AML-193 (cell line): Measurements from ENCODE around the gene PRLR.

Experiments
- DNase-seq, 2 experiments: peaks; one replicate each; lab custom pipeline; 2025; lab: John Stamatoyannopoulos, UW

PRLR gene

DNA sequence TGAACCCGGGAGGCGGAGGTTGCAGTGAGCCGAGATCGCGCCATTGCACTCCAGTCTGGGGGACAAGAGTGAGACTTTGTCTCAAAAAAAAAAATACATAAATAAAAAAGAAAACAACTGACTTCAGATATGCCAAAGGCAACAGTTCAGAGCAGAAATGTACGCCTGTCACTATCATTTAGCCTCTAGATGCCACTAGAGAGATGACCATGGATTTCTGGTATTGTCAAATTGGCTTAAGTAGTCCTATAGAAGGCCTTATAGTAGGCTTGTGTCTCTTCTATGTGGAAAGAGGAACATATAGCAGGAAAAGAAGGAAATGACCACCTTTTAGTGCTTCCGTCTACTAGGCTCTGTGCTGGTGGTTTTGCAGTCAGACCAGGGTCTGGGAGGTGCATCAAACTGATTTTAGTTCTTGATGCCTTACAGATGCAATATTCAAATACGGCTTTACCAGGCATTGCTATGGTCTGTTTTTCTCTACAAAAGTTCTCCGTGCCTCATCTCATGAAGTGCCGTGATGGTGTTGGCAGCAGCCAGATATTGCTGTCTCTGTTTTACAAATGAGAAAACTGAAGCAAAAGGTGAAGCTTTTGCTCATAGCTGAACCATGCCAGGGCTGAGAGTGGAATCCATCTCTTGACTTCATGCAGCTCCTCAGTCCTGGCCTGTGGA is 199.7 kb downstream of the PRLR start:
- DNase-seq: peak; percentile 11 to 16

GRCh38 chr5:35029333-35029732 is 201.0 kb downstream of the PRLR start:
- no peak for DNase-seq

DNA sequence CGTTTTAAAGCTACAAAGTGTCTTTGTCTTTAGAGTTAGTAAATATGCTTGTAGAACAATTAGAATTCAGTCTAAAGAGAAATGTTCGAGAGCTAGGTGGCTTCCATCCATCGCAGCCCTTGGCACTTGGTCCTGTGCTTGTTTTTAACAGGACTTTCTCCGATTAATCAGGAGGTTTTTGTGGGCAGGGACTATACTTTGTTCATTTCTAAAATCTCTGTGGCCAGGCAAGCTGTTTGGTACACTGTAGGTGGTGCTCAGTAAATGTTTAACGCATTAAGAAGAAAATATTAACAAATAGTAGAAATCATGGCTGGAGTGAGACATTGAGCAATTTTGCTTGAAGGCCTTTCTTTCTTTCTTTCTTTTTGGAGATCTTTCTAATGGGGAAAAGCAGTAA is 203.3 kb downstream of the PRLR start:
- no peak for DNase-seq

- DNase-seq: no peak
These were observed 203.9 kb downstream of the PRLR start for GRCh38 chr5:35026280-35026840.

DNA sequence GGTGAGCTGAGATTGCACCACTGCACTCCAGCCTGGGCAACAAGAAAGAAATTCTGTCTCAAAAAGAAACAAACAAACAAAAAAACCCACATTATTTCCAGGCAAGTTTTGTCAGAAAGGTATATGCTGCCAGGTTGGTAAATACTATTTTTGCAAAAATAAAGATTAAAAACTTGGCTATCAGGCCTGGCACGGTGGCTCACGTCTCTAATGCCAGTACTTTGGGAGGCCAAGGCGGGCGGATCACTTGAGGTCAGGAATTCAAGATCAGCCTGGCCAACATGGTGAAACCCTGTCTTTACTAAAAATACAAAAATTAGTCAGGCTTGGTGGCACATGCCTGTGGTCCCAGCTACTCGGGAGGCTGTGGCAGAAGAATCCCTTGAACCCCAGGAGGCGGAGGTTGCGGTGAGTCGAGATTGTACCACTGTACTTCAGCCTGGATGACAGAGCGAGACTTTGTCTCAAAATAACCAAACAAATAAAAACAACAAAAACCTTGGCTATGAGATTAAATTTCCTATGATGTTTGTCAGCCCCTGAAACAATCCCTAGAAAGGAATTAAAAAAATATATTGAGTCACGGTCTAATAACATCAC is 205.3 kb downstream of the PRLR start:
- no peak for DNase-seq

DNA sequence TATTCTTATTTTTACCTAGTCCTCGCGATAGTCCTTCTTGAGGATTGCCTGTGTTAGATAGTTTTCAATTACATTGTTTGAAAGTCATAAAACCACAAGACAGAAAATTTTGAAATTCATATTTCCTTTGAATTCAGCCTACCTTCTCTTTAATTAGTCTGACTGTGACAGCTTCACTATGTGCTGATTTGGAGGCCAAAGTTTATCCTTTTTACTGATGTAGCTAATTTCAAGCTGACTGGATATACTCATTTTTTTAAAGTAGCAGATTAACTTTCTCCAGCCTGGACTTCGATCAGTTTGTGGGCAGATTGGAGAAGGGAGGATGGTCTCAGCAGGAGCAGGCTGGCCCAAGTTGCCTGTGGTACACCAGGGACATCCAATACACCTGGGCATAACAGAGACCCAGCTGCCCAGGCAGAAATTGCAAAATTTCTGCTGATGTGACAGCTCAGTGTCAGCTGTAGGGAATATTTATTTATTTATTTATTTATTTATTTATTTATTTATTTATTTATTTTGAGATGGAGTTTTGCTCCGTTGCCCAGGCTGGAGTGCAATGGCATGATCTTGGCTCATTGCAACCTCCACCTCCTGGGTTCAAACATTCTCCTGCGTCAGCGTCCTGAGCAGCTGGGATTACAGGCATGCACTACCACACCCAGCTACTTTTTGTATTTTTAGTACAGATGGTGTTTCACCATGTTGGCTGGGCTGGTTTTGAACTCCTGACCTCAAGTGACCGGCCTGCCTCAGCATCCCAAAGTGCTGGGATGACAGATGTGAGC is 206.7 kb downstream of the PRLR start:
- no peak for DNase-seq

GRCh38 chr5:35016174-35017051 is 213.9 kb downstream of the PRLR start:
- DNase-seq: no peak

GRCh38 chr5:35015063-35015462 is 215.2 kb downstream of the PRLR start:
- no peak for DNase-seq

GRCh38 chr5:35012796-35013195 is 217.5 kb downstream of the PRLR start:
- DNase-seq: no peak

- DNase-seq: no peak
These were observed 217.9 kb downstream of the PRLR start for GRCh38 chr5:35012365-35012764.

- DNase-seq: no peak
These were observed 219.6 kb downstream of the PRLR start for GRCh38 chr5:35010676-35011075.

GRCh38 chr5:35009657-35010056 is 220.6 kb downstream of the PRLR start:
- DNase-seq: no peak

DNA sequence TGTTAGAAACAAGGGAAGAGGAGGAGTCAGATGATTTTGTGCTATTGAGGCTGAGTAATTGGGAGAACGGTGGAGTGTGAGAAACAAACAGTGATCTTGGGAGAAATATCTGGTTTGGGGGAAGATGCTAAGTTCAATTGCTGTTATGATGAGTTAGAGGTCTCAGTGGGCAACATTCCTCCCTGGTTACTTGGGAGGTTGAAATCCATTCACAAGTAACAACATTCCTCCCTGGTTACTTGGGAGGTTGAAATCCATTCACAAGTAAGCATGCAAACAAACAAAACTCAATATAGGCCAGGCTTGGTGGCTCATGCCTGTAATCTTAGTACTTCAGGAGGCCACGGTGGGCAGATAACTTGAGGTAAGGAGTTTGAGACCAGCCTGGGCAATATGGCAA is 221.3 kb downstream of the PRLR start:
- DNase-seq: no peak

DNA sequence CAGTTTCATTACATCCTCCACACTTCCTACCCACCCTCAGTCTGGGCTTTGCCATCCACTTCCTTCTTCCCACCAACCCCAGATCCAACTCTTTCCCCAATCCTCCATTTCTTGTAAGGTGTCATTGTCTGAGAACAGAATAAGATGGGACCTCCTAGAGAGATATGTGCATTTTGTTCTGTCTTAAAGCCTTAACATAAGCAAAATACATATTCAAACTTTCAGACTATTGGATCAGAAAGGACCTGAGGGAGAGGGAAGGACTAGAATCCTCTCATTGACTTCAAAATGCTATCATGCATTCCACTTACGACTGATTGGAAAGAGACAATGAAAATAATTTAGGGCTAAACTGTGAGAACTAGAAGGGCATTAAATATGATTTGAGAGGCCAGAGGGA is 225.5 kb downstream of the PRLR start:
- no peak for DNase-seq

GRCh38 chr5:35004200-35004599 is 226.1 kb downstream of the PRLR start:
- no peak for DNase-seq

DNA sequence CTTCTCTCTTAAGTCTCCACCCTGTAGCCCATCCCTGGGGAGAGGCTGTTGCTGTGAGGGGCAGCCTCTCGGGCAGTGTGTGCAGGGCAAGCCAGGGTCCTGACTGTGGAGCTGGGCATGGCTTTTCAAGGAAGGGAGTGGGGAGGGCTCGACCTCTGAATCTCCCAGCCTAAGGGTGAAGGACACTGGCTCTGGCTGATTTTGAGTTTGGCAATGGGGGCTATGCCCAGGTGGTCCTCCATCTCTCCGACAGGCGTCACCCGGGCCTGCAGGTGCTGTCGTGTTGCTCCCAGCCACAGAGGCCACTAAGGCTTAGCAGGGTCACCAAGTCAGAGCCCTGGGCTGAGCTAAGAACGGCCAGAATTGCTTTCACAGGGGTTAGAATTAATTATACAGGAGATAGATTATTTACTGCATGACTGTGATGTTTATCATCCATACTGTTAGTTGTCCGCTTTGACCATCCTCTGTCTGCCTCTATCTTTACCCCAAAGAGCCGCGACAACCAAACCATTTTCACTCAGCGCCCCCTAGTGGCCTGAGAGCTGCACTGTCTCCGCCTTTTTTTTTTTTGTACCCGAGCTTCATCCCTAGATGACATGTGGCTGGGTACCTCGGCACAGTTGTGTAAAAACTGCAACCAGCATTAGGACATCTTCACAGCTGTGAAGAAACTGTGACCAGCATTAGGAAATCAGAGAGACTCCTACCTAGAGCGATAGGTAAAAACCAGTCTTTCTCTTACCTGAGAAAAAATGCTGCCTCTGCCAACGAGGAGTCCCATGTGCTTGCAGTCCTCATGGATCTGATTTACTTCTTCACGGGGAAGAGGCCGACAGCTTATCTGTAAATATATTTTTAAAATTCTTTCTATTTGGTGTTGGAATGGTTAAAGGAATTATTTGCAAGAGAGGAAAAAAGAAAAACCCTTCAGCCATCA is 227.0 kb downstream of the PRLR start:
- peak; percentile 34 to 36 for DNase-seq

- DNase-seq: no peak
These were observed 227.8 kb downstream of the PRLR start for GRCh38 chr5:35002459-35002858.

- no peak for DNase-seq
These were observed 228.4 kb downstream of the PRLR start for GRCh38 chr5:35001842-35002241.
